ENCODE data around the gene SIPA1L3. TPM values are rescaled to one million over a fixed set of nuclear protein-coding genes. Genes with fewer than 3 reads are reported as not detected.

Gene SIPA1L3
- total and polyA plus RNA-seq, 9 of the 15 experiments (the other 6 are each of a cell fraction or from before 2014, with no cell fraction given), result 0.01 to 6.1 (median 2.5) TPM

DNA sequence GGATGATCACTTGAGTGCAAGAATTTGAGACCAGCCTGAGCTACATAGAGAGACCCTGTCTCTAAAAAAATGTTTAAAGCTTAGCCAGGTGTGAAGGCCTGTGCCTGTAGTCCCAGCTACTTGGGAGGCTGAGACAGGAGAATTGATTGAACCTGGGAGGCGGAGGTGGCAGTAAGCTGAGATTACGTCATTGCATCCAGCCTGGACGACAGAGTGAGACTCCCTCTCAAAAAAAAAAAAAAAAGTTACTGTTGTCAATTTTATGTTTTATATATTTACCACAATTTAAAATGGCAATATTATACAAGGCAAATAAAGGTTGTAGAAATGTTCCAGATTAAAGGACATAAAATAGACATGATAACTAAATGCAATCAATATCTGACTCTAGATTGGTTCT is 29.9 kb upstream of the SIPA1L3 start:
- H2AFZ ChIP-seq (ENCODE audit: low read depth, low read length), result no peak overlapping the region
- in situ Hi-C loops (cut with MboI), result no loop called here
- no peak overlapping the region for H3K4me2 ChIP-seq (ENCODE audit: insufficient read depth, low read length)
- no peaks in the 10 kb centered on the region for H3K27me3 ChIP-seq (ENCODE audit: control insufficient read depth in 2 of 2, insufficient read depth in 2 of 2, low read length in 2 of 2)
- FAIRE-seq (no peak), ATAC-seq (no peak), DNase-seq (ENCODE audit: extremely low read depth in 1 of 4, low spot score in 3 of 4) (no peak)
- intact Hi-C loops (cut with micrococcal nuclease), result no loop called here
- 0% methylated on average over 3 of the region's 3 CpGs for WGBS (ENCODE audit: insufficient coverage, low coverage, missing lambda C conversion rate)
- no peaks in the 10 kb centered on the region for H3K79me2 ChIP-seq (ENCODE audit: control insufficient read depth, insufficient read depth, low read length)
- H3K9me1 ChIP-seq (ENCODE audit: control insufficient read depth, insufficient read depth, low read length), result no peaks in the 10 kb centered on the region
- no peaks in the 10 kb centered on the region for H3K9me3 ChIP-seq (replicated peaks; ENCODE audit: control insufficient read depth, insufficient read depth, low read depth, low read length)
- no peaks in the 10 kb centered on the region for H3K36me3 ChIP-seq (ENCODE audit: control insufficient read depth, insufficient read depth, low read length)
- POLR2A ChIA-PET, result interaction anchor here (1.1 kb wide), 1 partner anchor 16 kb away, joined by 4 read pairs; no protein-coding TSS in a partner anchor
- no peak overlapping the region for H3K4me3 ChIP-seq
- no TSS peak for BruUV-seq (replicated peaks)
- H3K27ac ChIP-seq (ENCODE audit: extremely low read depth, low read depth, low read length), result no peak overlapping the region
- no peak overlapping the region for H3K9ac ChIP-seq (ENCODE audit: insufficient read depth in 1 of 2, low read depth in 2 of 2, low read length in 2 of 2)
- no peaks in the 10 kb centered on the region for H3K4me1 ChIP-seq (replicated peaks in 1 of 2; ENCODE audit: control insufficient read depth in 2 of 2, insufficient read depth in 2 of 2, low read length in 2 of 2)
- TF ChIP-seq E2F3 (CRISPR knock-in tag; IDR thresholded peaks at IDR 0.05), result no peak
- TF ChIP-seq RAD51 (IDR thresholded peaks at IDR 0.05; ENCODE audit: borderline replicate concordance, low read depth), result no peak
- TF ChIP-seq ZNF445 (CRISPR knock-in tag; IDR thresholded peaks at IDR 0.05; ENCODE audit: low read depth), result no peak
- TF ChIP-seq DPF2 (IDR thresholded peaks at IDR 0.05), result no peak
- TF ChIP-seq SMARCE1 (IDR thresholded peaks at IDR 0.05), result no peak
- TF ChIP-seq, protein P1, sequence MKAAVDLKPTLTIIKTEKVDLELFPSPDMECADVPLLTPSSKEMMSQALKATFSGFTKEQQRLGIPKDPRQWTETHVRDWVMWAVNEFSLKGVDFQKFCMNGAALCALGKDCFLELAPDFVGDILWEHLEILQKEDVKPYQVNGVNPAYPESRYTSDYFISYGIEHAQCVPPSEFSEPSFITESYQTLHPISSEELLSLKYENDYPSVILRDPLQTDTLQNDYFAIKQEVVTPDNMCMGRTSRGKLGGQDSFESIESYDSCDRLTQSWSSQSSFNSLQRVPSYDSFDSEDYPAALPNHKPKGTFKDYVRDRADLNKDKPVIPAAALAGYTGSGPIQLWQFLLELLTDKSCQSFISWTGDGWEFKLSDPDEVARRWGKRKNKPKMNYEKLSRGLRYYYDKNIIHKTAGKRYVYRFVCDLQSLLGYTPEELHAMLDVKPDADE (conservative IDR thresholded peaks at IDR 0.05; ENCODE audit: control insufficient read depth, low read depth, low read length), result no peak
- TF ChIP-seq NCOA1 (IDR thresholded peaks at IDR 0.05; ENCODE audit: low read depth), result no peak
- no peak for TF ChIP-seq ZNF583 (CRISPR knock-in tag; IDR thresholded peaks at IDR 0.05)
- TF ChIP-seq MAZ (CRISPR knock-in tag; conservative IDR thresholded peaks at IDR 0.05 in 1 of 2, IDR thresholded peaks at IDR 0.05 in 1 of 2), result no peak
- no peaks in the 10 kb centered on the region for H4K20me1 ChIP-seq (replicated peaks; ENCODE audit: control insufficient read depth, insufficient read depth, low read length)
- CTCF ChIA-PET (ENCODE audit: low intra/inter-chr PET ratio), result no interaction called here

Data from K562 (cell line).